Hypothalamus (tissue), 51 donors: ENCODE measurements around the gene MARCHF10.

Experiments
- DNase-seq, 51 donors: peaks; one replicate each; lab custom pipeline; 2025; lab: John Stamatoyannopoulos, UW

Gene MARCHF10

DNA sequence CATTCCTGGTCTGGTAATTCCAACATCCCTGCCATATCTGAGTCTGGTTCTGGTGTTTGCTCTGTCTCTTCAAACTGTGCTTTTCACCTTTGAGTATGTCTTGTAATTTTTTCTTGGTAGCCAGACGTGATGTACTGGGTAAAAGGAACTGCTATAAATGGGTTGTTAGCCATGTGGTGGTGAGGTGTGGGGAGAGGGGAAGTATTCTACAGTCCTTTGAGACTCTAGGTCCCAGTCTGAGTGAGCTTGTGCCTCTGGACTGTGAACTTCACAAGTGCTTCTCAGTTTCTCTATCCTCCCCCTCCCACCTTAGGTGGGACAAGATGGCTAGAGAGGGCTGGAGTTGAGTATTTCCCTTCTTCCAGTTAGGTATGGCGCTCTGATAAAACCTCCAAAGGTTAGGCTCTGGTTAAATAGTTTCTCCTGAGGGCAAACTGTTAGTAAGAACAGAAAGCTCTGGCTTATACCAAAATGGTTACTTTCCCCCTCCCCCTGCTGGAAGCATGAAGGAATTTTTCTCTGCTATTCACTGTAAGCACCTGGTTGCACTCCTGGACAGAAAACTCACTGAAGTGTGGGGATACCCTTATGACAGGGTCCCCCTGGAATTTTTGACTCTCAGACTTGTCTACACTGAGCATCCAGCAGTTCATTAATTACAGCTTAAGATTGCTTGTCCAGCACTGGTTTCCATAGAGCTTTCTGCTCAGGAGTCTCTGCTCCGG lies 87.8 kb downstream of the MARCHF10 start:
- no peak for DNase-seq

DNA sequence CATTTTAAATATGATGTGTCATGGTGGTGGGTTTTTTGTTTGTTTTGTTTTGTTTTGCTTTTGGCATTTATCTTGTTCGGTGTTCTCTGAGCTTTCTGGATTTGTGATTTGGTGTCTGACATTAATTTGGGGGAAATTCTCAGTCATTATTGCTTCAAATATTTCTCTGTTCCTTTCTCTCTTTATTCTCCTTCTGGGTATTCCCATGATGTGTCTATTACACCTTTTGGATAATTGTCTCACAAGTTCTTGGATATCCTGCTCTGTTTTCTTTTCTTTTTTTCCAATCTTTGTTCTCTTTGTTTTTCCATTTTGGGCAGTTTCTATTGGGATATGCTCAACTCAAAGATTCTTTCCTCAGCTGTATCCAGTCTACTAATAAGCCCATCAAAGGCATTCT lies 88.5 kb downstream of the MARCHF10 start:
- no peak for DNase-seq

GRCh38 chr17:62718429-62718828 lies 89.7 kb downstream of the MARCHF10 start:
- DNase-seq = no peak

DNA sequence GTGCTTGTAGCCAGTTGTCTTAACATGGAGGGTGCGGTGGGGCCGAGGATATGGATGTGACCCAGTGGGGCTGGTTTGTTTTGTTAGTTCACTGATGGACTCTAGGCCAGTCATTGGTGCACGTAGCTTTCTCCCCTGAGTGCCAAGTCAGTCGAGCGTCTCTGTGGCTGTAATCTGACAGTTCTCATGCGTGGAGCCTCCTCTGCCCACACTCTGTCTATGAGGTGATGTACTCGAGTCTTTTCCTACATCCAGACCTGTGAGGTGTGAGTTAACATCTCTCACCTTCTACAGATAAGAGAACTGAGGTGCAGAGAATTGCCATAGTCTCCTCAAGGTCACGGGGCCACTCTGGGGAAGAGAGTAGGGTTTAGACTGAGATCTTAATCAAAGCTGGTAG lies 90.2 kb downstream of the MARCHF10 start:
- no peak for DNase-seq

GRCh38 chr17:62717589-62717855 lies 90.6 kb downstream of the MARCHF10 start:
- no peak for DNase-seq

DNA sequence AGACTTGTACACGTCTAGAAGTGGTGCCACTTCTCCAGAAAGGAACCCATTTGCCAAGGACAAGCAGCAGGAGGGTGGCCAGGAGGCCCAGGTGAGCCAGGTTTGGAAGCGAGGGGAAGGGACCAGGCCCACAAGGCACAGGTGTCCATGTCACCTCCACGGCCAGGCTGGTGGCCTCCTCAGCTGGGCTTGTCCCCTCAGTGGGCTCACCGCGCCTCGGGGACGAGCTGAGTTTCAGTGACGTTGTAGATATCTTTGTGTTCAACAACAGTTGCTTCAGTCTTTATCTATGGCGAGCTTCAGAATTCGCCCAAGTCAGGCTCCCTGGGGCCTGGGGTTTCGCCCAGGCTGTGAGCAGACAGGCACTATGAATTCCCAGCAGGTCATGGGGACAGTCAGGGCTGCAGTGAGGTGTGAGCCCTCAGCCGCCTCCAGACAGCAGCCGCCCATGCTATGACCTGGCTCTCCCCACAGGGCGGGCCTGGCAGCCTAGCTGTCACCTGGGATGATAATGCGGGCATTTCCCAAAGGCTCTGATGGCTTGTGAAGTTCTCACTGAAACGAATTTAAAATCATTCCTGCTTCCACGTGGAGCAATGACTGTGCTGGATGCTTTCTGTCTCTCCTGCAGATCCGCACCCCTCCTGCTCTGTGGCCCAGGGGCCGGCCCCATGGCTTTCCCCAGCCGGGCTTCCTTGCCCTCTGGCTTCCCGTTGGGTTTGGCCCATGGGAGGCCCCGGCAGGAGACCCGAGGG lies 91.1 kb downstream of the MARCHF10 start:
- no peak for DNase-seq

- DNase-seq = no peak
These were observed 92.2 kb downstream of the MARCHF10 start for GRCh38 chr17:62715882-62716390.

GRCh38 chr17:62714016-62714777 lies 93.9 kb downstream of the MARCHF10 start:
- no peak for DNase-seq

DNA sequence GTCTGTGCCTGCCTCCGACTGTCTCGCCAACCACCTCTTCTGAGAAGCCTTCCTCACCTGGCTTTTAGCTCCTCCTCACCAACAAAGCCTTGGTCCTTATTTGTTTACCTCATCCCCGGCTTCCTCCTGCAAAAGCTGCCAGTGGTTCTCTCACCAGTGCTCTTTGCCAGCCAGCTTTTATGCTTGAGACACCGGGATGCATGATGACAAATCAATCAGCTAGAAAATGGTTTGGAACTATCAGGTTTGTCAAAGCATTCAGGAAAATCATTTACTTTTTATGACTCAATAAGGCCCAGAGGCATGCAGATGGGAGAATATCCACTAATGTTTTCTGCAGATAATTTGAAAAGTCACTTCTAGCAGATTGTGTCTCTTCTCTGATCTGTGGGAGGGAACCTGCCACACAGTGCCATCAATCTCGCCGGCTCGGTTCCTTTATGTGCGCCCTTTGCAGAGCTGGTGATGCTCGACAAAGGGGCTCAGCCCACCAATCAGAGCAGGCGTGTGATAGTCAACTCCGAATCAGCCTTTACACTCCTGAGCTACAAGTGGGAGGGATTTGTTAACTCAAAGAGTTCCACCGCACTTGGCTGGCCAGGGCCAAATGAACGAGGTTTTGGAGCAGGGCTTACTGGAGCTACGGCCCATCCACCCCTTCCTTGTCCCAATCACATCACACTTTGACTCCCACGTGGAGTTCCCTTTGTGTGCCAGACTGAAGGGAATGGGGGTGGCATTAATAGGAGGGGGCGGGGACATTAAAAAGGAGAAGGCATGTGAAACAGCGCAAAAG lies 94.8 kb downstream of the MARCHF10 start:
- peak in 3 of 51 donors; percentile 11 to 57 (median 17) for DNase-seq

- peak in 3 of 51 donors; percentile 34 to 47 (median 36) for DNase-seq
These were observed 95.9 kb downstream of the MARCHF10 start for GRCh38 chr17:62712171-62712581.

- DNase-seq = no peak
These were observed 99.5 kb downstream of the MARCHF10 start for GRCh38 chr17:62708587-62708986.

- no peak for DNase-seq
These were observed 100.7 kb downstream of the MARCHF10 start for GRCh38 chr17:62707425-62707739.

GRCh38 chr17:62706598-62707424 lies 101.3 kb downstream of the MARCHF10 start:
- no peak for DNase-seq

DNA sequence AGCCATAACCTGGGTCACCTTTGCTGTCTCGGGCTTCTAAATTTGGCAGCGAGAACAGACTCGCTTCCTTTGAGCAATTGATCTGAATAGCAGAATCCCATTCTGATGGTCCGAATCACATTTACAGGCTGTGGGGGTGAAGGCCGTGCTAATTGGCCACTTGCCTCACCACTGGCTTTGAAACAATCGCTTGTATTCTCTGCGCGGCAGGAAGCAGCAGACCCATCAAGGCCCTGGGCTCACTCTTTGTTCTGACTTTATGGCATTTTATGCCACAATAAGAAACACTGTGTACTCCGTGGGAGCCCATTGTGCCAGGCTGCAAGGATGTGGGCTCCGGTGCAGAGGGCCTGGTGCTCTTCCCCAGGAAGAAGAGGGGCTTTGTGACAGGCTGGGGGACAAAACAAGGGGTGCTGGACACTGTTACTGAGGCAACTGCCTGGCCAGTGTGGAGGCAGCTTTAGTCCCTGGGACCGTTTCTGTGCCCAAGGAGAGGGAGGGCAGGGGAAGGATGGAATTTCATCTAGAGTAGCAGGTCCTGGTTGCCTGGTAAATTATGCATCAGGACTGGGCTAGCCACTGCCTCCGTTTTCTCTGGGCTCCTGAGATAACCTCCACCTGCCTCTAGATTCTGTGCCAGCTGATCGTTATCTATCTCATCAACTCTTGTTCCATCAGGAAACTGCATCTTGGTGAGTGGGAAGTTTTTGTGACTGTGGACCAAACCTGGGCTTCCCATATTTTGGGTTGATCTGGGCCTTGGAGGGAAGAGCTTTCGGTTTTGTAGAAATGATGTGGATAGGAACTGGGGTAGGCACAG lies 102.1 kb downstream of the MARCHF10 start:
- DNase-seq = peak in 45 of 51 donors; percentile 16 to 88 (median 61)

- peak in 5 of 51 donors; percentile 26 to 75 (median 37) for DNase-seq
These were observed 102.8 kb downstream of the MARCHF10 start for GRCh38 chr17:62705156-62705777.

DNA sequence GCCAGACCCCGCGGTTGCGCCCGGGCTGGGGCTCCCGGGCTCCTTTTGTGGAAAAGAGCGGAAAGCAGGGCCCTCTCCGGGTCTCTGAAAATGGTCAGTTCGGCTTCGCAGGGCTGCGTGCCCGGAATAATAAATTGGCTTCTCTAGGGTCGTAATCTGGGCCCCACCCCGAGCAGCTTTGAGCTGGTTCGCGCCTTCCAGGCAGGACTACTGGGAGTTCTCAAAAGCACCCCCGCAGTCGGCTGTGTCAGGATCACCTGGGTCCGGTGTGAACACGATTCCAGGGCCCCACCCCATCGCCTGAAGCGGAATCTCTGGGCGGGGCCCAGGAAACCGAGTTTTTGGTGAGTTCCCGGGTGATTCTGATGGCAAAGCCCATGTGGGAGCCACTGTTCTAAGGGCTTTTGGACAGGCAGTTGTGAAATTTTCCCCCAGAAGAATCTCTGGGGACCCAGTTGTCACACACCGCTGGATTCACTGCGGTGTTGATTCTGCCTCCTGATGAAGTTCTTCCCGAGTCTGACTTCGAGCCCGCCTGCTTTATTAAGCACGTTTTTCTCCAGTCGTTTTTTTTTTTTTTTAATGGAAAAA lies 103.6 kb downstream of the MARCHF10 start:
- peak in 23 of 51 donors; percentile 16 to 79 (median 30) for DNase-seq

DNA sequence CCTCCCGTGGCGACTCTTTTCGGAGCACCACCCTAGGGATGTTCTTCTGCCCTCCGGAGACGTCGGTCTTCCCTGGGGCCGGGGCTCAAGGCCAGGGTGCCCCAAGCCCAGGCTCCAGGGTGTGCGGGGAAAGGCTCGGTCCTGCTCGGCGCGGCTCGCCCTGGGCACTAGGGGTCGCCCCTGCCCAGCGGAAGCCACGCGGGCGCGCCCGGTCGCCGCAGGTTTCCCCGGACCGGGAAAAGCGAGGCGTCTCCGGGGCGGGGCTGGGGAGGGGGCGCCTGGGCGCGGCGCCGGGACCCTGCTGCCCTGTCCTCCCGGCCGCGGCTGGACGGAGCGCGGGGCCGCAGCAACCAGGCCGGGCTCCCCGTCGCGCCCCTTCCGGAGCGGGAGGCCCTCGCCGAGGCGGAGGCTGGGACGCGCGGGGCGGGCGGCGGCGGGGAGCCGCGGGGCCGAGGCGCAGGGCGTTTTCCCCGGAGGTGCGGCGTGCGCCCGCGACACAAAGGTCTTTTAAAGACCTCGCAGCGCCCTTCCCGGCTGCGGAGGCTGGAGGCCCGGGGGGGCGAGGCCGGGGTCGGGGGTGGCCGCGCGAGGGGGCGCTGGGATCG lies 104.2 kb downstream of the MARCHF10 start:
- DNase-seq = peak in 47 of 51 donors; percentile 25 to 88 (median 64)
